HUES64 (cell line): ENCODE measurements around the gene CLEC17A.
"Not testable (repeated sequence)": the region's sequence is repeated elsewhere in the genome, so short reads cannot be mapped to it uniquely, and the experiment has no call there.

ENCODE experiments used
- H3K27ac ChIP-seq: 2 replicates; pipeline ENCODE4 v1.7.0; 2013; ENCODE audit warnings: low read depth, low read length, inconsistent platforms
- H3K27me3 ChIP-seq: 2 replicates; pipeline ENCODE4 v1.6.1; 2013; ENCODE audit warnings: mild to moderate bottlenecking, low read length; ENCODE audit not compliant: insufficient read depth
- H3K36me3 ChIP-seq: 2 replicates; pipeline ENCODE4 v1.6.1; 2013; ENCODE audit warnings: mild to moderate bottlenecking, low read length; ENCODE audit not compliant: insufficient read depth
- H3K4me1 ChIP-seq: 2 replicates; pipeline ENCODE4 v1.6.1; 2013; ENCODE audit warnings: mild to moderate bottlenecking, low read length, moderate library complexity; ENCODE audit not compliant: insufficient read depth
- H3K4me3 ChIP-seq: 2 replicates; pipeline ENCODE4 v1.5.1; 2013; ENCODE audit warnings: mild to moderate bottlenecking, low read length, moderate library complexity
- H3K9ac ChIP-seq: 2 replicates; pipeline ENCODE4 v1.6.1; 2013; ENCODE audit warnings: mild to moderate bottlenecking, low read depth, low read length
- H3K9me3 ChIP-seq: 2 replicates; pipeline ENCODE4 v1.6.1; 2013; ENCODE audit warnings: low read depth, low read length; ENCODE audit not compliant: insufficient read depth
- WGBS: fragments of 150-250, 120-280 bp; methylation state at CpG from one replicate; pipeline ENCODE4 v1.1.7; 2013; ENCODE audit warnings: missing lambda C conversion rate; 5-methylcytosine and 5-hydroxymethylcytosine counted together

Gene CLEC17A

GRCh38 chr19:14567079-14567478 lies 15.8 kb upstream of the CLEC17A start:
- Histone ChIP-seq H3K27ac (no peak overlapping the region), H3K4me1 (peaks cover 20% of the 10 kb centered on the region), H3K9me3 (no peaks in the 10 kb centered on the region), H3K4me3 (no peak overlapping the region), H3K9ac (no peak overlapping the region), H3K27me3 (no peaks in the 10 kb centered on the region), H3K36me3 (peaks cover 19% of the 10 kb centered on the region)
- WGBS = 95% methylated on average over 11 of the region's 11 CpGs

GRCh38 chr19:14570864-14571527 lies 11.9 kb upstream of the CLEC17A start:
- Histone ChIP-seq H3K27me3 (no peaks in the 10 kb centered on the region), H3K27ac (peak overlapping the region; percentile 87; the same call in 1 of the 2 replicates), H3K9me3 (no peaks in the 10 kb centered on the region), H3K9ac (peak overlapping the region; percentile 89), H3K4me3 (peak overlapping the region; percentile 96), H3K4me1 (no peaks in the 10 kb centered on the region), H3K36me3 (peaks cover 8% of the 10 kb centered on the region)
- WGBS = 67% methylated on average over 22 of the region's 22 CpGs

GRCh38 chr19:14571695-14572490 lies 11.0 kb upstream of the CLEC17A start, which contains the start of gene NDUFB7:
NDUFB7 (minus strand) TSS chr19:14572066; CDS start chr19:14572000, 66 bp downstream.
- Histone ChIP-seq H3K9me3 (no peaks in the 10 kb centered on the region), H3K36me3 (peaks cover 4% of the 10 kb centered on the region; the same call in 1 of the 2 replicates), H3K27ac (peak within 1 kb of the TSS; percentile 87), H3K27me3 (no peaks in the 10 kb centered on the region), H3K9ac (peak within 1 kb of the TSS; percentile 89), H3K4me3 (peak within 1 kb of the TSS; percentile 96), H3K4me1 (no peaks in the 10 kb centered on the region)
- 1% methylated on average over 38 of the region's 40 CpGs for WGBS

DNA sequence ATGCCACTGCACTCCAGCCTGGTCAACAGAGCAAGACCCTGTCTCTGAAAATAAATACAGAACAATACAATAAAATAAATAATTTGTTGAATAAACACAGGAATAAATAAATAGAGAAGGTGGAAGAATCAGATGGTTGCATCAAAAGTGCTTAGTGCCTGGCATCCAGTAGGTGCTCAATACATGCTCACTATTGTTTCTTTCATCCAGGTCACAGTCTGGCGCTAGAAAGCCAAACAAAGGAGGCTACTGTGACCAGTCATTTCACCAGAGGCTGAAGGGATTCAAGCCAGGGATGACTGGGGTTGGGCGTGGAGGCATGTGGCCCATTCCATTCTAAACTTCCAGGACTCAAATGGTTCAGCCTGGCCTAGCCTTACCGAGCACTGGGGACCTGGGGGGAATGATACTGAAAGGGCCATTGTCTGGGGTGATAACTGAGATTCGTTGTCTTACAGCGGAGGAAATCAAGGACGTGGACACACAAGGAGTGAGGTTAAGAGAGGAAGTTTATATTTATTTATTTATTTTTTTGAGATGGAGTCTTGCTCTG lies 7.4 kb upstream of the CLEC17A start:
- no peaks in the 10 kb centered on the region for H3K27me3 ChIP-seq
- H3K4me1 ChIP-seq = no peaks in the 10 kb centered on the region
- WGBS = 81% methylated on average over 6 of the region's 6 CpGs

GRCh38 chr19:14576363-14576762 lies 6.5 kb upstream of the CLEC17A start:
- Histone ChIP-seq H3K9me3 (no peaks in the 10 kb centered on the region), H3K4me3 (no peak overlapping the region), H3K36me3 (no peaks in the 10 kb centered on the region), H3K27me3 (no peaks in the 10 kb centered on the region), H3K9ac (no peak overlapping the region), H3K27ac (no peak overlapping the region), H3K4me1 (no peaks in the 10 kb centered on the region)
- 79% methylated on average over 5 of the region's 8 CpGs for WGBS

More for the DNA sequence above, 7.4 kb upstream of the CLEC17A start:
- Histone ChIP-seq H3K27ac (no peak overlapping the region), H3K36me3 (no peaks in the 10 kb centered on the region), H3K4me3 (no peak overlapping the region), H3K9me3 (no peaks in the 10 kb centered on the region), H3K9ac (no peak overlapping the region)

DNA sequence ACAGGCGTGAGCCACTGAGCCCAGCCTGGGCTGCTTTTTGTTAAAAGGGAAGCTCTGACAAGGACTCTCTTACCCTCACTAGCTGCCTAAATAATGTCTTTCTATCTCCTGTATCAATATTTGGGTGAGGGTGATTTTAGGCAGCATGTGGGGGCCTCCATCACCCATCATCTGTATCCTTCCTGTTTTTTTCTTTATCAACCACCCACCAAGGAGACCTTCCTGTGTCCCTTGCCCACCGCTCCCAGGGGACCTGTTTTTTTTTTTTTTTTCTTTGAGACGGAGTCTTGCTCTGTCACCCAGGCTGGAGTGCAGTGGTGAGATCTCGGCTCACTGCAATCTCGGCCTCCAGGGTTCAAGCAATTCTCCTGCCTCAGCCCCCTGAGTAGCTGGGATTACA lies 5.6 kb upstream of the CLEC17A start:
- Histone ChIP-seq H3K27me3 (no peaks in the 10 kb centered on the region), H3K36me3 (no peaks in the 10 kb centered on the region), H3K4me1 (no peaks in the 10 kb centered on the region), H3K9ac (no peak overlapping the region), H3K4me3 (no peak overlapping the region), H3K9me3 (no peaks in the 10 kb centered on the region), H3K27ac (no peak overlapping the region)
- 87% methylated on average over 5 of the region's 5 CpGs for WGBS

DNA sequence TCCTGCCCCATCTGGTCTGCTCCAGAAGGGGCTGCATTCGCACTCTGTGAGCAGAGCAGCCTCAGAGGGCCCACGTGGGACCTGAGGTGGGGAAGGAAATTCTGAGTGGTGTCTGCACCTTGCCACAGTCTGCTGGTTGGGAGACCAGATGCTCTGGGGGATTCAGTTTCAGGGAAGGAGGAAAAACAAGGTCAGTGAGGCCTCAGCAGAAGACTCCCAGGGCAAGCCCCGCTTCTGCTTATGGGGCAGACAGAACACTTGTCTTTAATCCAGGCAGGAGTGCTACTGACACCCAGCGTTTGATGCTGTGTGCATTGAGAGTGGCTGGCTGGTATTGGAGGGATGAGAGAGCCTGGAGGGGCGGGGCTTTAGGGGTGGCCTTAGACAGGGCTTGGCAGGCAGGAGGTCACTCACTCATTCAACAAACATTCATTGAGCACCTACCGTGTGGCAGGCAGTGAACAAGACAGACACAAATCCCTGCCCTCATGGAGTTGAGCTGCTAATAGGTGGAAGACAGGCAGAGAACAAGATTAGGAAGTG lies 4.9 kb upstream of the CLEC17A start:
- H3K9me3 ChIP-seq = no peaks in the 10 kb centered on the region
- WGBS = 55% methylated on average over 6 of the region's 6 CpGs
- no peak overlapping the region for H3K27ac ChIP-seq
- H3K36me3 ChIP-seq = no peaks in the 10 kb centered on the region
- H3K4me1 ChIP-seq = no peaks in the 10 kb centered on the region
- H3K4me3 ChIP-seq = no peak overlapping the region
- H3K27me3 ChIP-seq = no peaks in the 10 kb centered on the region
- no peak overlapping the region for H3K9ac ChIP-seq

DNA sequence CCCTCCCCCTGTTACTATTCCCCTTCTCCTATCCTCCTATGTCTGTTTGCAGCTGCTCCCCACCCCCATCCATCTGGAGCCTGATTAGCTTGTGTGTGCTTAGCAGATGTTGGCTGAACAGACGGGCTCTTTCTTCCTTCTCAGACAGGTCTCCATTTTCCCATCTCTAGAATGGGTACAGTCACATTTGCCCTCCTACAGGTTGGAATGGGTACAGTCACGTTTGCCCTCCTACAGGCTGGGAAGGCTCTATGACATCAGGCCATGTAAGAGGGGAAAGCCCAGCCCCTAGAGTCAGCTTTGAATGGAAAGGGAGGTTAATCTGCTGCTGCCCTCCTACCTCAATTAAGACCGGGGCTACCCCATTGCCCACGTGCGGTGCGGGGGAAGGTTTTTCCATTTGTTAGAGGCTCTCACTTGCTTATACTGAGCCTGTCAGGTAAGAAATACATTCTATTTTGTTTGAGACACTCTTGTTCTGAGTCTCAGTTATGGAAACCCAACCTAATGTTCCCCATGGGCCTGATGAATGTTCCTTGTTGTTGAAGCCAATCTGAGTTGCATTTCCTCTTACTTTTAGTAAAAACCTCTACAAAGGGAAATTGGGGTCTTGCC lies 2.2 kb upstream of the CLEC17A start:
- Histone ChIP-seq H3K9ac (no peak overlapping the region), H3K4me1 (no peaks in the 10 kb centered on the region), H3K27ac (no peak overlapping the region), H3K9me3 (no peaks in the 10 kb centered on the region), H3K36me3 (no peaks in the 10 kb centered on the region), H3K27me3 (no peaks in the 10 kb centered on the region), H3K4me3 (no peak overlapping the region)
- 60% methylated on average over 6 of the region's 6 CpGs for WGBS

DNA sequence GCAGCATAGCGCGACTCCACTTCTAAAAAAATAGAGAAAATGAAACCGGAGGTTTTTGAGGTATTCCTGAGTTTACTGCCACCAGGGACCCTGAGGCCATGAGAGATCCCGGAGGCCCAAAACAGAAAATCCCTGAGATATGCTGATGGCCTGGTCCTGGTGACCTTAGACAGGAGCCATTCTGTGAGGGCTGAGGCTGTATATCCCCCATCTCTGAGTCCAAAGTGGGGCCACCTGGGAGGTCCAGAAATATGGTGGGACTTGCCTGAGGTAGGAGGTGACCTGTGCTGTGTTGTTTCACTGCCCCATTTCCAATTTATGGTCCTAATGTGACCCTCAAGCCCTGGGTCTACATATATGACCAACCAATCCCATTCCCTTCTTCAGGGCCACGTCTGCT lies 1.5 kb downstream of the CLEC17A start:
- not testable (repeated sequence) for H3K36me3 ChIP-seq, H3K9ac ChIP-seq, H3K9me3 ChIP-seq, H3K27ac ChIP-seq, H3K4me3 ChIP-seq, H3K4me1 ChIP-seq, H3K27me3 ChIP-seq
- WGBS = 85% methylated on average over 4 of the region's 5 CpGs

DNA sequence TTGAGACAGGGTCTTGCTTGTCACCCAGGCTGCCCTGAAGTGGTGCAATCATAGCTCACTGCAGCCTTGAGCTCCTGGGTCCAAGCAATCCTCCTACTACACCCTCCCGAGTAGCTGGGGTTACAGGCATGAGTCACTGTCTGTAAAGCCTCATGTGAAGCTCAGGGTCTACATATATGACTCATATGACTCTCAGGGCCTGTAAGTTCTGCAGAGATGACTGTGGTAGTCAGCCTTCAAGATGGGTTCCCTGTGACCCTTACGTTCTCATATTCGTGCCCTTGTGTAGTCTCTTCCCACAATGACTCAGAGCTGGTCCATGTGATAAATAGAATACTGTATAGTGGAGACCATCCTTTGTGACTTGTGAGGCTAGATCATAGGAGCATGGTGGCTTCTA lies 2.3 kb downstream of the CLEC17A start:
- WGBS = 75% methylated on average over 1 of the region's 3 CpGs
- H3K4me3 ChIP-seq = not testable (repeated sequence)

DNA sequence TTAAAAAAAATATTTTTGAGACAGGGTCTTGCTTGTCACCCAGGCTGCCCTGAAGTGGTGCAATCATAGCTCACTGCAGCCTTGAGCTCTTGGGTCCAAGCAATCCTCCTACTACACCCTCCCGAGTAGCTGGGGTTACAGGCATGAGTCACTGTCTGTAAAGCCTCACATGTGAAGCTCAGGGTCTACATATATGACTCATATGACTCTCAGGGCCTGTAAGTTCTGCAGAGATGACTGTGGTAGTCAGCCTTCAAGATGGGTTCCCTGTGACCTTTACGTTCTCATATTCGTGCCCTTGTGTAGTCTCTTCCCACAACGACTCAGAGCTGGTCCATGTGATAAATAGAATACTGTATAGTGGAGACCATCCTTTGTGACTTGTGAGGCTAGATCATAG lies 6.5 kb downstream of the CLEC17A start:
- no CpG with 5 or more reads among the region's 4 CpGs for WGBS
- not testable (repeated sequence) for H3K4me3 ChIP-seq, H3K27ac ChIP-seq, H3K4me1 ChIP-seq, H3K9ac ChIP-seq, H3K27me3 ChIP-seq, H3K36me3 ChIP-seq
- peaks cover 17% of the 10 kb centered on the region for H3K9me3 ChIP-seq

More for the DNA sequence above, 2.3 kb downstream of the CLEC17A start:
- not testable (repeated sequence) for H3K27ac ChIP-seq, H3K27me3 ChIP-seq, H3K9ac ChIP-seq, H3K9me3 ChIP-seq, H3K36me3 ChIP-seq, H3K4me1 ChIP-seq
